Kidney epithelial cell (primary cell): ENCODE results near the gene CLCN1. TPM values are rescaled to one million over a fixed set of nuclear protein-coding genes. Genes with fewer than 3 reads are reported as not detected.

Source experiments
- DNase-seq: peaks from one replicate; pipeline ENCODE4 v3.0.0-alpha.2; 2010; ENCODE audit warnings: low read depth
- H3K27me3 ChIP-seq: 2 replicates; pipeline ENCODE4 v1.6.0; 2011; ENCODE audit warnings: low read length; ENCODE audit not compliant: control insufficient read depth, insufficient read depth
- H3K36me3 ChIP-seq: 2 replicates; pipeline ENCODE4 v1.5.1; 2011; ENCODE audit warnings: low read length; ENCODE audit not compliant: control insufficient read depth, insufficient read depth
- H3K4me3 ChIP-seq: 2 replicates; pipeline ENCODE4 v1.5.1; 2011; ENCODE audit warnings: low read depth, mild to moderate bottlenecking, control low read depth, low read length
- CTCF ChIP-seq: IDR thresholded peaks from 2 replicates; pipeline ENCODE4 v1.5.1; 2011; ENCODE audit warnings: mild to moderate bottlenecking, moderate library complexity, low read length, control low read depth, inconsistent platforms; ENCODE audit not compliant: insufficient read depth, poor library complexity, severe bottlenecking
- total RNA-seq: library from RNA; depleted of rRNA; stranded (reverse); fragments of >200 nt; gene quantifications from 2 replicates; pipeline ENCODE4 v1.2.3, GENCODE V29; 2015

CLCN1 gene
- total RNA-seq, 1 donor from 2014 or later = not detected

GRCh38 chr7:143382791-143383641 lies 67.1 kb downstream of the CLCN1 start:
- DNase-seq = no peak

DNA sequence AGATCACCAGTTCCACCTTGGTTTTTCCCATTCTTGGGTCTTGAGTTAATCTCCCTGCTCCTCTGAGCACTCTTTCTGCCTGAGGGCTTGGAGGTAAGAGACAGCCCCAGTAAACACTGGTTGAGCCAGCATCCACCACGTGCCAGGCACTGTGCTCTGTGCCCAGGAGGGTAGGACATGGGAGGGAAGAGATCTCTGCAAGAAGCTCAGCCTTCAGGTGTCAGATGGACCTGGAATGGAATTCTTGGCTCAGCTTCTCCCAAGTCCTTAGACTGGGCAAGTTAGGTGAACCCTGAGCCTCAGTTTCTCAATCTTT lies 67.7 kb downstream of the CLCN1 start:
- no peak for DNase-seq
- Histone ChIP-seq H3K4me3 (no peak overlapping the region), H3K36me3 (peaks cover 2% of the 10 kb centered on the region), H3K27me3 (no peaks in the 10 kb centered on the region)
- no peak for TF ChIP-seq CTCF

More at GRCh38 chr7:143382791-143383641, 67.1 kb downstream of the CLCN1 start:
- H3K4me3 ChIP-seq = peak overlapping the region; percentile 92
- no peaks in the 10 kb centered on the region for H3K27me3 ChIP-seq
- no peak for TF ChIP-seq CTCF
- peaks cover 2% of the 10 kb centered on the region for H3K36me3 ChIP-seq

DNA sequence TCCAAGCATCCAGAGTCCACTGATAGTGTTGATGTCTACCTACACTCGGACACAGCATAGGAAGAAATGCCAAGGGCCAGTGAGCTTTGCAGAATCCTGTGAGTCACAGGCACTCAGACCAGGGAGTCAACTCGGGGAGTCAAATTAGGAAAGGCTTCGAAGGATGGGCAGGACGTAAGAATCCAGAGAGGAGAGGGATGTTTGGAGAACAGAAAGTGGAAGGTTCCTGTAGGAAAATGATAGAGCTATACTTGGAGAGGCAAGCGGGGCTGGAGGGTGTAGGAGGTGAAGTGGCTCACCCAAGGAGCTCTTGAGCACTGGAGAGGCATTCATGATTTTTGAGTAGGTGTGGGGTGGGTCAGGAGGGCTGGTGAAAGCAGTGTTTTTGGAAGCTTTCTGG lies 68.2 kb downstream of the CLCN1 start:
- TF ChIP-seq CTCF = no peak
- no peak for DNase-seq
- H3K36me3 ChIP-seq = peaks cover 2% of the 10 kb centered on the region
- no peaks in the 10 kb centered on the region for H3K27me3 ChIP-seq
- no peak overlapping the region for H3K4me3 ChIP-seq

DNA sequence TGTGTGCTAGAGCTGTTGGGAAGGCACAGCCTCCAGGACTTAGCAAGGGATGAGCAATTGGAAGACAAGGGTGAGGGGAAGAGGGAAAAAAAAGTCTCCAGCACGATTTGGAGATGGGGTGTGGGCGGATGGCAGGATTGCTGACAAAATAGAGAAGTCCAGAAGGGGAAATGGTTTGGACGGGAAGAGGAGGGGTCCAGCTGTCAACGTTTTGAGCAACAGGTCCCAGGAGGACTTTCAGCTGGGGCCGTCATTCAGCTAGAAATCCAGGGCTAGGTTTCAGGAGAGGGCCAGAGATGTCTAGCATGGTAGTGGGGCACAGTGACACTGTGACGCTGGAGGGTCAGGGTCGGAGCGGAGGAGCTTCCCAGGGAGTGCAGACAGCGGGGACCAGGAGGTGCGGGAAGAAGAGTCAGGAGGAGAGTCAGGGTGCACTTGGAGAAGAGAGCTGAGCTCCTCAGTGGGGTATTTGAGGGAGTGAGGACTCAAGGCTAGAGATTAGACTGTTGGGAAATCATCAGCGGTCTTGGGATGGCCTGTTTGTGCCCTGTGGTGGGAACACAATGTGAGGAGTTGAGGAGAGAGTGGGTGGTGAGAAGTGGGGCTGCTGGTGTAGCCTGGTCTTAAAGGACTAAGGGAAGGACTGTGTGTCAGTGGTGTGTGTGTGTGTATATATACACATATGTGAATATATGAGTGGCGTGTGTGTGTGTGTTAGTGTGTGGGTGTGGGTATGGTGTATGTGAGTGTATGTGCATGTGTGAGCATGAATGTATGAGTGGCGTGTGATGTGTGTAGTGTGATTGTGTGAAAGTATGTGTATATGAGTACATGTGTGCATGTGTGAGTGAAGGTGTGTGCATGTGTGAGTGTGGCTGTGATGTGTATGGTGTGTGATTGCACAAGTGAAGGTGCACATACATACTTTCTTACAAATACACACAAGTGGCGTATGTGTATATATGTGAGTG lies 69.0 kb downstream of the CLCN1 start:
- no peak overlapping the region for H3K4me3 ChIP-seq
- DNase-seq = no peak

More for the DNA sequence above, 69.0 kb downstream of the CLCN1 start:
- H3K27me3 ChIP-seq = no peaks in the 10 kb centered on the region
- peaks cover 2% of the 10 kb centered on the region for H3K36me3 ChIP-seq
- TF ChIP-seq CTCF = no peak
